ENCODE data around the gene DIO2. TPM values are rescaled to one million over a fixed set of nuclear protein-coding genes. Genes with fewer than 3 reads are reported as not detected.

The DIO2 gene
- total and polyA plus RNA-seq, 2 experiments from 2014 or later = 0.71 to 2.5 TPM

GRCh38 chr14:80152763-80153162 lies 58.5 kb downstream of the DIO2 start:
- H3K9me3 ChIP-seq (ENCODE audit: low read depth) = no peaks in the 10 kb centered on the region
- no peak for DNase-seq (ENCODE audit: low spot score)
- no peaks in the 10 kb centered on the region for H3K79me2 ChIP-seq
- peaks cover 2% of the 10 kb centered on the region for H3K4me1 ChIP-seq (ENCODE audit: insufficient read depth)
- H3K4me3 ChIP-seq = no peak overlapping the region
- TF ChIP-seq, protein P1, sequence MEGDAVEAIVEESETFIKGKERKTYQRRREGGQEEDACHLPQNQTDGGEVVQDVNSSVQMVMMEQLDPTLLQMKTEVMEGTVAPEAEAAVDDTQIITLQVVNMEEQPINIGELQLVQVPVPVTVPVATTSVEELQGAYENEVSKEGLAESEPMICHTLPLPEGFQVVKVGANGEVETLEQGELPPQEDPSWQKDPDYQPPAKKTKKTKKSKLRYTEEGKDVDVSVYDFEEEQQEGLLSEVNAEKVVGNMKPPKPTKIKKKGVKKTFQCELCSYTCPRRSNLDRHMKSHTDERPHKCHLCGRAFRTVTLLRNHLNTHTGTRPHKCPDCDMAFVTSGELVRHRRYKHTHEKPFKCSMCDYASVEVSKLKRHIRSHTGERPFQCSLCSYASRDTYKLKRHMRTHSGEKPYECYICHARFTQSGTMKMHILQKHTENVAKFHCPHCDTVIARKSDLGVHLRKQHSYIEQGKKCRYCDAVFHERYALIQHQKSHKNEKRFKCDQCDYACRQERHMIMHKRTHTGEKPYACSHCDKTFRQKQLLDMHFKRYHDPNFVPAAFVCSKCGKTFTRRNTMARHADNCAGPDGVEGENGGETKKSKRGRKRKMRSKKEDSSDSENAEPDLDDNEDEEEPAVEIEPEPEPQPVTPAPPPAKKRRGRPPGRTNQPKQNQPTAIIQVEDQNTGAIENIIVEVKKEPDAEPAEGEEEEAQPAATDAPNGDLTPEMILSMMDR (IDR thresholded peaks at IDR 0.05; ENCODE audit: poor library complexity) = no peak
- TF ChIP-seq EZH2phosphoT487 (IDR thresholded peaks at IDR 0.05; ENCODE audit: low read depth, severe bottlenecking, unreplicated experiment) (no peak), EZH2 (IDR thresholded peaks at IDR 0.05; ENCODE audit: borderline replicate concordance) (no peak)
- H3K27ac ChIP-seq = no peak overlapping the region
- WGBS (ENCODE audit: low lambda C conversion rate, missing lambda C conversion rate) = 79% methylated on average over 1 of the region's 1 CpG
- no peaks in the 10 kb centered on the region for H3K9me2 ChIP-seq (replicated peaks; ENCODE audit: insufficient read depth)
- H2AFZ ChIP-seq = no peak overlapping the region
- no peaks in the 10 kb centered on the region for H4K20me1 ChIP-seq (ENCODE audit: insufficient read depth, poor library complexity, severe bottlenecking)
- H3K36me3 ChIP-seq (replicated peaks; ENCODE audit: insufficient read depth, low read depth) = no peaks in the 10 kb centered on the region
- no peaks in the 10 kb centered on the region for H3K27me3 ChIP-seq
- no peak overlapping the region for H3K4me2 ChIP-seq

DNA sequence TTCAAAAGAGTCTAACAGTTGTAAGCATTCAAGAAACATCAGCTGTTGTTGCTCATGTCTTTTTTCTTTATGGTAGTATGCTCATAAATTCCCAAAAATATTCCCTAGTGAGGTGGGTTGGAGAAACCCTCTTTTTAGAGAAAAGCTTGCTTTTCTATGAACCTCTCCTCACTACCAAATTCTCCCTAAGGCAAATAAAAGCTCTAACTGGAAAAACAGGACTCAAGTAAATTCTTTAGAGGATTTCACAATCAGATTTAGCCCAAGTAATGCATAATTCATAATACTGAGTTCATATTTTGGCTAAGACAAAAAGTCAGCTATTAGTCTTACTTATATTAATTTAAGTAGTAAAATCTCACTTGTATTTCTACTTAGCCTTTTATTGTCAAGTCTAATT lies 59.1 kb downstream of the DIO2 start:
- H4K20me1 ChIP-seq (ENCODE audit: insufficient read depth, poor library complexity, severe bottlenecking) = no peaks in the 10 kb centered on the region
- no peaks in the 10 kb centered on the region for H3K36me3 ChIP-seq (replicated peaks; ENCODE audit: insufficient read depth, low read depth)
- no peak overlapping the region for H3K4me2 ChIP-seq
- TF ChIP-seq, protein P1 (IDR thresholded peaks at IDR 0.05; ENCODE audit: poor library complexity) = no peak
- TF ChIP-seq EZH2 (IDR thresholded peaks at IDR 0.05; ENCODE audit: borderline replicate concordance) (no peak), EZH2phosphoT487 (IDR thresholded peaks at IDR 0.05; ENCODE audit: low read depth, severe bottlenecking, unreplicated experiment) (no peak)
- H3K27ac ChIP-seq = no peak overlapping the region
- H3K27me3 ChIP-seq = no peaks in the 10 kb centered on the region
- peaks cover 2% of the 10 kb centered on the region for H3K4me1 ChIP-seq (ENCODE audit: insufficient read depth)
- no peaks in the 10 kb centered on the region for H3K9me2 ChIP-seq (replicated peaks; ENCODE audit: insufficient read depth)
- no peak overlapping the region for H2AFZ ChIP-seq
- no peaks in the 10 kb centered on the region for H3K79me2 ChIP-seq
- no peak overlapping the region for H3K4me3 ChIP-seq
- no peak for DNase-seq (ENCODE audit: low spot score)
- no peaks in the 10 kb centered on the region for H3K9me3 ChIP-seq (ENCODE audit: low read depth)

DNA sequence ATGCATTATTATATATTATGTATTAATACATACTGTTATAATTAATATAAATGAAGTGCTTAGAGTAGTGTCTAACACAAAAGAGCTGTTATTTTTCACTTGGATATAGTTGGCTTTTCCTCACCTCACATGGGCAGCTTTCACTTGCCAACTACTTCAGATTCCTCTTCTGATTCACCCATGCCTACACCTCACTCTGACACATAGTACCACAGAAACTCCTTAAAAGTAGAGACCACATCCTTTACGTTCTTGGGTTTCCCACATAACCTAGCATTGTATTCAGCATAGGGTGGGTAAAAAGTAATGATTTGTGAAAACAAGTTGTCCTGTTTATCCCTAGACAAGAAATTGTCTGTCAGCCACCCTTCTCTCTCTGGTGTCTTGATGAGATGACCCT lies 61.0 kb downstream of the DIO2 start:
- H3K79me2 ChIP-seq = no peaks in the 10 kb centered on the region
- H3K27ac ChIP-seq = no peak overlapping the region
- no peaks in the 10 kb centered on the region for H3K36me3 ChIP-seq (replicated peaks; ENCODE audit: insufficient read depth, low read depth)
- H4K20me1 ChIP-seq (ENCODE audit: insufficient read depth, poor library complexity, severe bottlenecking) = no peaks in the 10 kb centered on the region
- 71% methylated on average over 1 of the region's 1 CpG for WGBS (ENCODE audit: low lambda C conversion rate, missing lambda C conversion rate)
- H3K4me2 ChIP-seq = no peak overlapping the region
- TF ChIP-seq, protein P1 (IDR thresholded peaks at IDR 0.05; ENCODE audit: poor library complexity) = no peak
- no peak for TF ChIP-seq EZH2 (IDR thresholded peaks at IDR 0.05; ENCODE audit: borderline replicate concordance)
- TF ChIP-seq EZH2phosphoT487 (IDR thresholded peaks at IDR 0.05; ENCODE audit: low read depth, severe bottlenecking, unreplicated experiment) = no peak
- no peak for DNase-seq (ENCODE audit: low spot score)
- no peak overlapping the region for H3K4me3 ChIP-seq
- H3K9me2 ChIP-seq (replicated peaks; ENCODE audit: insufficient read depth) = no peaks in the 10 kb centered on the region
- H3K27me3 ChIP-seq = no peaks in the 10 kb centered on the region
- H3K9me3 ChIP-seq (ENCODE audit: low read depth) = no peaks in the 10 kb centered on the region
- H2AFZ ChIP-seq = no peak overlapping the region
- H3K4me1 ChIP-seq (ENCODE audit: insufficient read depth) = peaks cover 2% of the 10 kb centered on the region
